Retinal pigment epithelial cell (primary cell): ENCODE results near the gene HTR1B.

Experiments used
- DNase-seq: peaks from one replicate; pipeline ENCODE4 v3.0.0-alpha.2; 2010; ENCODE audit warnings: low read depth
- H3K4me3 ChIP-seq: 2 replicates; pipeline ENCODE4 v1.5.1; 2011; ENCODE audit warnings: mild to moderate bottlenecking, low read length, control low read depth, moderate library complexity
- CTCF ChIP-seq: conservative IDR thresholded peaks from 2 replicates; pipeline ENCODE4 v1.5.1; 2011; ENCODE audit warnings: low read depth, low read length, control low read depth, inconsistent platforms

HTR1B gene

GRCh38 chr6:77463308-77463860 is at the start of gene HTR1B:
Gene HTR1B (minus strand): TSS chr6:77463491. CDS start chr6:77463403, 88 bp downstream.
- no peak for TF ChIP-seq CTCF
- no peak for DNase-seq
- H3K4me3 ChIP-seq: peak within 1 kb of the TSS; percentile 45

GRCh38 chr6:77512554-77512953 is 49.3 kb upstream of the HTR1B start:
- H3K4me3 ChIP-seq: no peak overlapping the region
- no peak for TF ChIP-seq CTCF
- no peak for DNase-seq

- no peak for TF ChIP-seq CTCF
- no peak for DNase-seq
- H3K4me3 ChIP-seq: no peak overlapping the region
Measured at GRCh38 chr6:77511860-77512259, 48.6 kb upstream of the HTR1B start.

- DNase-seq: peak; percentile 76
- no peak overlapping the region for H3K4me3 ChIP-seq
- no peak for TF ChIP-seq CTCF
Measured at GRCh38 chr6:77502981-77503380, 39.7 kb upstream of the HTR1B start.

- no peak for TF ChIP-seq CTCF
- DNase-seq: no peak
- H3K4me3 ChIP-seq: no peak overlapping the region
Measured at GRCh38 chr6:77492530-77492929, 29.2 kb upstream of the HTR1B start.

GRCh38 chr6:77487808-77488425 is 24.6 kb upstream of the HTR1B start:
- no peak overlapping the region for H3K4me3 ChIP-seq
- TF ChIP-seq CTCF: no peak
- DNase-seq: no peak

GRCh38 chr6:77482981-77483380 is 19.7 kb upstream of the HTR1B start:
- no peak for DNase-seq
- TF ChIP-seq CTCF: no peak
- H3K4me3 ChIP-seq: no peak overlapping the region
